HG02943 (cell line): ENCODE results near the gene LZTR1.

Experiments used
- ATAC-seq: cut with Tn5 transposase; IDR thresholded peaks from one replicate; pipeline ENCODE4 v1.9.1; 2021; ENCODE audit warnings: mild to moderate bottlenecking, low read depth, moderate library complexity; ENCODE audit not compliant: unreplicated experiment

Gene LZTR1

GRCh38 chr22:21012446-21013407 is 30.6 kb downstream of the LZTR1 start:
- no peak for ATAC-seq

DNA sequence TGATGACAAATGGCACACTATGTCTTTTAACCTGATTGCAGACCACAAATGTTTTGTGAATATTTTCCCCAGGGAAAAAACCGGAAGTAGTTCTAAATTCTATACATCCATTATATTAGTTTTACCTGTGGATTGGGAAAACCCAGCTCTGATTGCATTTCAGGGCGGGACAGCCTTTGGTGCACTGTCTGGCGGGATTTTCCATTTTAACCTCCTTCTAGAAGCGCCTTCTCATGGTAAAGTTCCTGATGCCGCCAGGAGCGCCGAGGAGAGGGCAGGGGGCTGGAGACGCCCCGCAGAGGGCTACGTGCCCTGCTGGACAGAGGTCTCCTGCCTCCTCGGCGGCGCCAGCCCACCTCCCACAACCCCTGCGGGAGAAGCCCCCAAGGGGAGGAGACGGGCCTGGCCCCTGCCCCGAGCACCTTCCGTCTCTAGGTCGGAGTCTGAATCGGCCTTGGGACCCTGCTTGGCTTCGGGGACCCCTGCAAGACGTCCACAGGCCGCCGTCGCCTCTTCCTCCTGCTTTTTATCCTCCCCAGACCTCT is 31.6 kb downstream of the LZTR1 start:
- no peak for ATAC-seq

DNA sequence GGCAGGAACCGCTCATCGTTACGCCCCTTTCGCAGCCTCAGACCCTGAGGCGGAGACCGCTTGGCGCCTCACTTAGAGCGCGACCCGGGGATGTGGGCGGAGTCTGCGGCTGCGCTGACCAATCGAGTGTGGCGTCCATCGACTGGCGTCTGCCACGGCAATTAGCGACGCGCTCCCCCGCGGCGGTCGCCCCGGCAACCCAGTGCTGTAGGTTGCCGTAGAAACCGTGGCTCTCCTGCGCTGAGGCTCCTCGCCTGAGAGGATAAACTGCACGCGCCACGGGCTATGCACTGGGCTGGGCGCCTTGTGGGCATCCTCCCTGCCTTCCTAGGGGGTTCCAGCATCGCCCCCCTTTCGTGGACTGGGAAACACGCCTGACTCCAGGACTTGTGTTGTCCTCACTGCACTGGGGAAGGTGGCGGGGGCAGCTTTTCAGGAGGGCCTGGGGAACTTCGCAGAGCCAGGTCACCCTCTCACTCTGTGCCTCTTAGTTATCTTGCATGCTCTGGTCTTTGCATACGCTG is 32.2 kb downstream of the LZTR1 start:
- ATAC-seq: no peak

- no peak for ATAC-seq
Measured at GRCh38 chr22:21014726-21015465, 32.8 kb downstream of the LZTR1 start, which contains the start of gene P2RX6. Gene P2RX6 (plus strand): TSS chr22:21015165. CDS start chr22:21015175, 10 bp downstream.

GRCh38 chr22:21015466-21016006 is 33.4 kb downstream of the LZTR1 start:
- no peak for ATAC-seq

DNA sequence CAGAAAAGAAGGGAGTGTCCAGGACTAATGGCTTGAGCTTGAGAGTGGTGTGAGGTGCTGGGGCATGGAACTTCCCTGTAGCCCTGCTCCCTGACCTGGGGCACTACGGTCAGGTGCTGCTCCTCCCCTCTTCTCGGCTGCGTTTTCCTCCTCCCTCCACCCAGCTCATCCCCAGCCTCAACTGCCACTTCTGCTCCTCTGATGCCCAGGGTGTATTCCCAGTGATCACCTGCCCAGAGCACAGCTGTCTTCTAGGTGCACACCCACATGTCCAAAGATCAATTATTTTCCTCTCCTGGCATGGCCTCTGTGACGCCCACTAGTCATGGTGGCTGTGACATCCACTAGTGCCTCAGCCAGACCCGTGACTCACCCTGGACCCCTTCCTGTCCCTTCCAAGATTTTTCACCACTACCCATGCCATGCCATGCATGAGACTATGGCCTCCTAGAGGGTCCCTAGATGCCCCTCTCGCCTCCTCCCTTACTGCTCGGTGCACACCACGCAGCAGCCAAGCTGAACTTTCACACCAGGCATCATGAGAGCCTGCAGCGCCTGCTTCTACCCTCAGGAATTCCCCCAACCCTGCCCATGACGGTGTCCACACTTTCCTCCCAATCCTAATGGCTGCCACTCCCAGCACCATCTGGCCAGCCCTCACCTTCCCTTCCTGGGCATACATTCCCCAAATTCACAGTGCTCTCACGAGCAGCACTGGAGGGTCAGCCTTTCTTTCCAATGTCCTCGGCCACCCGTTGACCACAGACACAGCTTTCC is 34.7 kb downstream of the LZTR1 start:
- ATAC-seq: no peak

DNA sequence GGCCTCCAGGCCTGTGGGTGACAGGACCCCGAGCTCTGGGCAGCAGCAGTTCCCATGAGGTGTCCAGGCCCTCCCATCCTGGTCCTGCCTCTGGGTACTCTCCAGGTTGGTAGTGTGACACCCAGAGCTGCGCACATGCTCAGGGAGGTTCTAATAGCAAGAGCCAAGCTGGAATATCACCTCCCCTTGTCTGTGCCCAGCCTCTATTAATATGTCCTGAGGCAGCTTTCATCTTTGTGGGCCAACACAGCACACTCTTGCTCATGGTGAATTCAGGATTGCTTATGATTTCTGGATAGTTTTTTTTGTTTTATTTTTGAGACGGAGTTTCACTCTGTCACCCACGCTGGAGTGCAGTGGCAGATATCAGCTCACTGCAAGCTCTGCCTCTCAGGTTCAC is 36.2 kb downstream of the LZTR1 start:
- no peak for ATAC-seq

- no peak for ATAC-seq
Measured at GRCh38 chr22:21020802-21021429, 38.8 kb downstream of the LZTR1 start.

DNA sequence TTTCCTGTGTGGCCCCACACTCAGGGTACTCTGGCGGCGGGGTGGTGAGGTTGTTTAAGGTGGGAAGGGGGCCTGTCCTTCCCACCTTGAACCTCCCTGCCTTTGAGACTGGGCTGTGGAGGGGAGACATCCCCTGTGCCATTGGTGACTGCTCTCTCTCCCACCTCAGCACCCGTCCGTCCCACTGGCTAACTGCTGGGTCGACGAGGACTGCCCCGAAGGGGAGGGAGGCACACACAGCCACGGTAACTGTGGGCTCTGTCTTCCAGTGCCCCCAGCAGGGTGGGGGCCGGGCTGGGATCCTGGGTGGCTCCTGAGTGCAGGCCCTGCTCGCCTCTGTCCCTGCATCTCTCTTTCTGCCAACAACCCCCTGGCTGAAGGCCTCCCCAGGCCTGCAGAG is 40.4 kb downstream of the LZTR1 start:
- no peak for ATAC-seq

DNA sequence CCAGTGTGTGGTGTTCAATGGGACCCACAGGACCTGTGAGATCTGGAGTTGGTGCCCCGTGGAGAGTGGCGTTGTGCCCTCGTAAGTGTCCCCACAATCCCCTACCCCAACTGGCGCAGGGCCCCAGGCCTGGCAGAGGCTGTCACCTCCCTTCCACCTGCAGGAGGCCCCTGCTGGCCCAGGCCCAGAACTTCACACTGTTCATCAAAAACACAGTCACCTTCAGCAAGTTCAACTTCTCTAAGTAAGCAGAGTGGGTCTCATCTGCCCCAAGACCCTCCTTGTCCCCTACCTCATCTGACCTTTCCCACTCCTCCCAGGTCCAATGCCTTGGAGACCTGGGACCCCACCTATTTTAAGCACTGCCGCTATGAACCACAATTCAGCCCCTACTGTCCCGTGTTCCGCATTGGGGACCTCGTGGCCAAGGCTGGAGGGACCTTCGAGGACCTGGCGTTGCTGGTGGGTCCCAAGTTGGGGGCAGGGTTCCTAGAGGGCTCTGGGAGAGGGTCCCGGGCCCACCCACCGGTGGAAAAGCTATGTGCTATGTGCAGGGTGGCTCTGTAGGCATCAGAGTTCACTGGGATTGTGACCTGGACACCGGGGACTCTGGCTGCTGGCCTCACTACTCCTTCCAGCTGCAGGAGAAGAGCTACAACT is 41.0 kb downstream of the LZTR1 start:
- ATAC-seq: no peak

GRCh38 chr22:21025266-21025665 is 43.2 kb downstream of the LZTR1 start:
- ATAC-seq: no peak

DNA sequence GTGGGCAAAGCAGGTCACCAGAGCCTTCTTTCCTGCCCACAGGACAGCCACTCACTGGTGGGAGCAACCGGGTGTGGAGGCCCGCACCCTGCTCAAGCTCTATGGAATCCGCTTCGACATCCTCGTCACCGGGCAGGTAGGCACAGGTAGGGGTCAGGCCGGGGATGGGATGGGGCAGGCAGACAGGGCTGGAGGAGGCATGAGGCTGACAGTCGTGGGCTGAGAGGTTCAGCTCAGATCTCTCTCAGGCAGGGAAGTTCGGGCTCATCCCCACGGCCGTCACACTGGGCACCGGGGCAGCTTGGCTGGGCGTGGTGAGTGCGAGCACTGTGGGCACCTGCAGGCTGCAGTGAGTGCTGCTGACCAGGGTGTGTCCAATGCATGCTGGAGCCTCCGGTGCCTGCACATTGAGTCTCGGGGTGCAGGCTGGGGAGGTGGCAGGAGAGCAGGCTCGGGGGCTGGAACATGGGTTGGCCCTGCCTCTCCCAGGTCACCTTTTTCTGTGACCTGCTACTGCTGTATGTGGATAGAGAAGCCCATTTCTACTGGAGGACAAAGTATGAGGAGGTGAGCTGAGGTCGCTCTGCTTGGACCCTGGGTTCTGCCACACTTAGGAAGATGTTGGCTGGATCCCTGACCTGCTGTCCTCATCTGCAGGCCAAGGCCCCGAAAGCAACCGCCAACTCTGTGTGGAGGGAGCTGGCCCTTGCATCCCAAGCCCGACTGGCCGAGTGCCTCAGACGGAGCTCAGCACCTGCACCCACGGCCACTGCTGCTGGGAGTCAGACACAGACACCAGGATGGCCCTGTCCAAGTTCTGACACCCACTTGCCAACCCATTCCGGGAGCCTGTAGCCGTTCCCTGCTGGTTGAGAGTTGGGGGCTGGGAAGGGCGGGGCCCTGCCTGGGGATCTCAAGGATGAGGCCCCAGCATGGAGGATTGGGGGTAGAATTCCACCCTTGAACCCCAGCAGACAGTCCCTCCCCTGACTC is 44.0 kb downstream of the LZTR1 start:
- no peak for ATAC-seq

- no peak for ATAC-seq
Measured at GRCh38 chr22:21026783-21027692, 44.9 kb downstream of the LZTR1 start.

DNA sequence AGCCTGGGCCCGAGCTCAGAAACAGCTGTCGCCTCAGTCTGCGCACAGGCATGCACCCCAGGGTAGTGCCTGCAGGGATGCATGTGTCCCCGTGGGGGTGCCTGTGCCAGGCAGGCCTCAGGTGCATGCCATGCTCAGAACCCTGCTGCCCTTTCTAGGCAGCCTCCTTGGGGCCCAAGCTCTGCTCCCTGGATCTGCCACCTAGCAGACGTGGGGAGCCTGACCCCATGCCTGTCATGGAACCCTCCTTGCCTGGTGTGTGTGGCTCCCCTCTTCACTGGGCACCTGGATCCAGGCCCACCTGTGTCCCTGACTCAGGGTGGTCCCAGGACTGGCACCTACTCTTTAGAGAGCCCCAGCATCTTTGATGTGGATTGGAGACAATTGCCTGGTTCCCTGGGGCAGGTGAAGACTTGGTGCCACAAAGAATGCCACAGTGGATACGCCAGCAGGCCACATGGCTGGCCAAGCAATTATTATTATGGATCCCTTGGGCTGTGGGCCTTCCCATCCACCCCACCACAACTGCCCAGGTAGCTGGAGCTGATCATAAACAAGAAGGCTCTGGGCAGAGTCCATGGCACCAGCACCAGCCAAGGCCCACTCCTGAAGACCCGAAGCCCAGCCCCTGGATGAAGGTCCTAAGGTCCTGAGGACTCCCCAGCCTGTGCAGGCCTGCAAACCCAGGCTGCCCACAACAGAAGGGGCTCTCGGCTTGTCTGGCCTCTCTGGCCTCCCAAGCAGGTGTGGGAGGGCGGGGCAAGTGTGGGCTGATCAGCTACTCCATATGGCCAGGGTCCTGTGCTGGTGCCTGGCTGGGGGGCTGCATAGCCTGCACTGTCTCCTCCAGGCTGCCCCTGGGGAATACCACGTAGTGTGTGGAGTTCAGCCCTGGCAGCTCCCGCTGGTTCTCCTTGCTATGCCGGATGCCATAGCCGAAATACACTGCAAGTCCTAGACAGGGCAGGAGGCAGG is 46.5 kb downstream of the LZTR1 start:
- no peak for ATAC-seq

GRCh38 chr22:21029486-21030025 is 47.5 kb downstream of the LZTR1 start:
- no peak for ATAC-seq
